ENCODE measurements around the gene TNS1.
A peak's percentile ranks its signal among the peaks of the same experiment; 100 is the strongest.

The TNS1 gene

DNA sequence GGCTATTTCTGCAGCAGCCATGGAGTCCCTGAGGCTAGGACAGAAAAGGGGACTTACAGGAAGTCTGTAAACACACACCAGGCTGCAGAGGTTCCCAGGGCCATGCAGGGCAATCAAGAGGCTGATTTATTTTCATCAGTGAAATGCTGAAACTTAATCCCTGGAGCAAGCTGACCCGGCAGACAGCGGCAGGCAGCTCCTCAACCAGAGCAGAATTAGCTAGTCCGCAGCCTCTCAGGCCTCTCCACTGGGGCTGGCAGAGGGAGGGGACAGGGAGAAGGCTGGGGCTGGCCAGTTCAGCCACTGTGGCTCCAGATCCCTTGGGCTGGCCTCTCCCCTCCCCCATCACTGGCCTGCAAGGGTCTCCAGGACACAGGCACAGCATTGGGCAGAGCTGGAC lies 136.3 kb downstream of the TNS1 start:
- Mint-ChIP-seq H3K9me3 (no peaks in the 10 kb centered on the region), H3K36me3 (no peaks in the 10 kb centered on the region), H3K27ac (peak overlapping the region; percentile 53), H3K4me1 (peaks cover 54% of the 10 kb centered on the region), H3K4me3 (no peak overlapping the region), H3K27me3 (peaks cover 4% of the 10 kb centered on the region)
- no peak for ATAC-seq

DNA sequence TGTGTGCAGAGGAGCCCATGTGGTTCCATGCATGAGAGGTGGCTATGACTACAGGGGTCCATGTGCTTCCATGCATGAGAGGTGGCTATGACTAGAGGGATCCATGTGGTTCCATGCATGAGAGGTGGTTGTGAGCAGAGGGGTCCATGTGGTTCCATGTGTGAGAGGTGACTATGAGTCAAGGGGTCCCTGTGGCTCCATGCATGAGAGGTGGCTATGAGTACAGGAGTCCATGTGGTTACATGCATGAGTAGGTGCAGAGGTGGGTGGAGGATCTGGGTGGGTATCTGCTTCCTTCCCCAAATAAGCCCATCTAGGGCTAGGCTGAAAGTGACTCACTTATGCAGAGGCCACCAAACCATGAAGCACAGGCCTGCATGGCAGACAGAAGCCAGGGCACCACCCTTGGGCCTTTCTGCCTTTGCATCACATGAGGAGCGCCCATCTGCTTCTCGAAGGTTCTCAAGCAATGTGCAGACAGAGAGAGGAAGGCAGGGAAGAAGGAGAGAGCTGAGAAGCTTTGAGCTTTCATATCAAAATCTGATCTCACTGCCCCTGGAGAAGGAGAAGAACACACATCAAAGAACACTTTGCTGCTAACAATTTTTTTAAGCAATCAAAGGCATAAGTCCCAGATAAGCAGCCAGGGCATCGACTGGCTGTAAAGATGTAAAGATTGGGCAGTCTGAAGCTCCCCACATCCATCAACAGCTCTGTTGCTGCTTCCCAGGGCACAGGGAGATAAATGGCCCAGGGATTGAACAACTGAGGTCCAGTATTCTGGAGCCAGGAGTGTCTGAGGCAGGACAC lies 137.6 kb downstream of the TNS1 start:
- H3K27ac Mint-ChIP-seq = peak overlapping the region; percentile 53
- no peaks in the 10 kb centered on the region for H3K27me3 Mint-ChIP-seq
- H3K4me1 Mint-ChIP-seq = peaks cover 54% of the 10 kb centered on the region
- no peaks in the 10 kb centered on the region for H3K36me3 Mint-ChIP-seq
- no peaks in the 10 kb centered on the region for H3K9me3 Mint-ChIP-seq
- no peak overlapping the region for H3K4me3 Mint-ChIP-seq
- ATAC-seq = peak; percentile 96

DNA sequence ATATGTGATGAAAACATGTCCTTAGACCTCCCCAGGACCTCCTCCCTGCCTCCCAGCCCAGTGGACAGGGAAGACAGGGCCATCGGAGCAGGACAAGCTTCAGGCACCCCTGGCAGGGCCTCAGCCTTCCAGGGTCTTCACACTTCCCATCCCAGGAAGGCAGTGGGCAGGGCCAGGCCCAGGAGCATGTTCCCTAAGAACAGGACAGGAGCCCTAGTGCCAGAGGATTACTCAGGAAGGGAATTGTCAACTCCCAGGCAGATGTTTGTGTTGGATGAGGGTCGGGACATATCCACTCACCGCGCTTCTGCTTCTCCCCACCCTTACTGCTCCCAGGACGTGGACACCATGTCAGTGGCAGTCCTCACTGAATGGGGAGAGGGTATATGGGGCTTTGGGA lies 138.9 kb downstream of the TNS1 start:
- Mint-ChIP-seq H3K9me3 (no peaks in the 10 kb centered on the region), H3K4me3 (no peak overlapping the region)

DNA sequence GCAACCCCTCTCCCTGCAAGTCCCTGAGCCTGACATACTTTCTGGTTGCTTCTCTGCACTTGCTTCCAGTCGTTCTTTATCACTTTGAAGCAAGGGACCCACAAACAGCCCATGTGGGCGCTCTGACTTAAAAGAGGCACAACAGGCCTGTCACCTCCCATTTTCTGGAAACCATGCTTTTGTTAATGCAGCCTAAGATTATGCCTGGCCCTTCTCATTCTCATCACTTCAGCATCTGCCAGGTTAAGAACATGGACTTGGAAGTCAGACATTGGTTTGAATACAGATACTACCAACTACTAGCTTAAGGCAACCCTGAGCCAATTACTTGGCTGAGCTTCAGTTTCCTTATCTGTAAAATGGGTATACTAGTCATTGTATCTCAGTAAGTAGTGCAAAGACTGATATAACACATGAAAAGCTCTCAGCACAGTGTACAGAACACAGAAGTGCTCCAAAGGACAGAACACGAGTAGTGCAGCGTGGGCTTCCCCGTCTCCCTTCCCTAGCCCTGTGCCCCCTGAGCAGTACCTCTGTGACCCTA lies 141.4 kb downstream of the TNS1 start:
- no peak for ATAC-seq
- H3K4me1 Mint-ChIP-seq = peaks cover 39% of the 10 kb centered on the region

More for the DNA sequence above, 138.9 kb downstream of the TNS1 start:
- Mint-ChIP-seq H3K4me1 (peaks cover 52% of the 10 kb centered on the region), H3K27ac (peak overlapping the region; percentile 36), H3K27me3 (no peaks in the 10 kb centered on the region), H3K36me3 (no peaks in the 10 kb centered on the region)
- ATAC-seq = no peak

DNA sequence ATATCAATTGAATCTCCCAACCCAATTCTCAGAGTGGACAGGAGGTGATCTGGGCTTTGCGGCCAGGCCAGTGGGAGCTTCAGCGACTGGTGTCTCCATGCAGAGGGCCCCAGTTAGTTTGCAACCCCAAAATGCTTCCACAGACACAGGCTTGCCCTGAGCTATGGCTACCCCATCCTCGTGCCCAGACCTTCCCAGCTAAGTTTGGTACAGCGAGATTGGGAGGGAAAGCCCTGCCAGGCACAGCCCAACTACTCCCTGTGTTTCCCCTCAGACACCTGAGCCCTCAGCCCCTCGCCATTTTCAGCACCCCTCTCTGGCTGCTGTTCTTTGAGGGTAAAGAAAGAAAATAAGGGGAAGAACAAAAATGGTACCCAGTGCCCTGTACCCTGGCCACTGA lies 142.9 kb downstream of the TNS1 start:
- Mint-ChIP-seq H3K36me3 (no peaks in the 10 kb centered on the region), H3K4me1 (peaks cover 24% of the 10 kb centered on the region), H3K4me3 (no peak overlapping the region), H3K27ac (no peak overlapping the region), H3K9me3 (no peaks in the 10 kb centered on the region), H3K27me3 (no peaks in the 10 kb centered on the region)
- no peak for ATAC-seq

More for the DNA sequence above, 141.4 kb downstream of the TNS1 start:
- H3K27ac Mint-ChIP-seq = no peak overlapping the region
- H3K36me3 Mint-ChIP-seq = no peaks in the 10 kb centered on the region
- H3K9me3 Mint-ChIP-seq = no peaks in the 10 kb centered on the region
- H3K4me3 Mint-ChIP-seq = no peak overlapping the region
- no peaks in the 10 kb centered on the region for H3K27me3 Mint-ChIP-seq

DNA sequence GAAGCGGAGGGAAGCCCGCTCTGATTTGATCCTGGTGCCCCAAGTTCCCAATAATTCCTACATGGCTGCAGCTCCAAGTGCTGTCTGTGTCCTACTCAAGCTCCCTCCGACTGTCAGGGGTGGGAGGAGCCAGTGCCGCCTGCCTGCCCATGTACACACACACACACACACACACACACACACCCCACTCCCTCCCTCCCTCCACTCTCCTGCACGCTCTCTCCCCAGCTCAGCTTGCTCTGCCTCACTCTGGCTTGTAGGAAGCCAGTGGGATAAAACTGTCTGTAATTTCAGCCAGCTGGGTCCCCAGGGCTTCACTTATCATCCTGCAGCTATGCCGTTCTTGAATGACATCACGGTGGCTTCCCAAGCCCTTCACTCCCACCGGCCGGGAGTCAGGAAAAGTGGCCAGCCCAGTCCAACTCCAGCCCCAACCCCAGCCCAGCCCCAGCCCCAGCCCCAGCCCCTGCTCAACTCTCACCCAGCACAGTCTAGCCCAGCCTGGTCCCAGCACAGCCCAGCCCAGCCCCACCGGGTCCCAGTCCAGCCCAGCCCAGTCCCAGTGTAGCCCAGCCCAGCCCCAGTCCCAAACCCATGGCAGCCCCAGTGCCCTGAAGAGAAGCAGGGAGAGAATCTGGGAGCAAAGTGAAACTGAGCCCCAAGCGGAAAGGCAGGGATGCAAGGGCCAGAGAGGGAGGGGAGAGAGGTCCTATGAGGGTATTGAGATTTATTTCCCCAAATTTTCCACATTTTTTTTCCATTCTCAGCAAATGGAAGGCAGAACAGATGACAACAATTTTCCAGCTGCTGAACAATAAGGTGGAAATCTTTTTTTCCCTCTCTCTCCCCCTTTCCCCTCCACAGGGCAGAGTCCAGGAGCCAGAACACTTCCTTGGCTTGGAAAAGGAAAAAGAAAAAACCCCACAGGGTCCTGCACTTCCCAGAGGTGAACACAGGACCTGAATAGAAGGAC lies 144.0 kb downstream of the TNS1 start:
- Mint-ChIP-seq H3K36me3 (no peaks in the 10 kb centered on the region), H3K4me3 (no peak overlapping the region)
- peak; percentile 37 for ATAC-seq

DNA sequence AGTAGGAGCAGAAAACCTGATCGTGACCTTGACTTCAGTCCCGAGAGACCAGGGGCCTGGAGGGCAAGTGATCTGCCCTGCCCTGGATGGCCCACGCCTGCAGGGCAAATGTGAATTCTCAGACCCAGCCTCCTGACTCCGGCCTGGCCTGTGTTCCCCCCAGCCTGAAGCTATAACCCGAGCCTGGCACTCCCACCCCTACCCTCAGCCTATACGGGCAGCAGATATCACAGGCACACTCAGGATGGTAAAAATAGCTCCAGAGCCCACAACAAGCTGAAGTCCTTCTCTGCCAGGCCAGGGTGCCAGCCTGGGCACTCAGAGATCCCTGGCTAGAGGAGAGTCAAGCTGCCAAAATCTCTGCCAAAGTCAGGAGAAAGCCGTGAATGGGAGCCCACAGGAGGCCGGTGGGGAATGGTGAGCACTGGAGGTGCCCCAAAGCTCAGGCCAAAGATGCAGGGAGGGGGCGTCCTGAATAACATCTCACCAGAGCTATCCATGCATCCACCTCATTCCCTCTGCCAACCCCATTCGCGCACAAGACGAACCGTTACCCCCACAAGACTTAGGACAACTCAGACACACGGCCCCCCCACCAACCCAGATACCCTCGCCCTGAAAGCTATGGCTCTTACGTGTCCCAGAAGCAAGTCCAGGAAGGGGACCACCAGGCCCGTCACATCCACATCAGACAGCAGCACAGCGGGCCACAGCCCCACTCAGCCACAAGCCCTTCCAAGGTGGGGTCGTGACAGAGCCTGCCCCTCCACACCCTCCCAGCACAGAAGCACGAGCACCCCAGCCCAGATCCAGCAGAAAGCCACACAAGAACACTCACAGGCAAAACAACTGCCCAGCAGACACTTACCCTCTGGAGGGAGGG lies 144.9 kb downstream of the TNS1 start:
- ATAC-seq = no peak
- Mint-ChIP-seq H3K27ac (no peak overlapping the region), H3K9me3 (no peaks in the 10 kb centered on the region), H3K36me3 (no peaks in the 10 kb centered on the region), H3K27me3 (no peaks in the 10 kb centered on the region), H3K4me1 (peaks cover 4% of the 10 kb centered on the region), H3K4me3 (no peak overlapping the region)

More for the DNA sequence above, 144.0 kb downstream of the TNS1 start:
- Mint-ChIP-seq H3K4me1 (peaks cover 13% of the 10 kb centered on the region), H3K27ac (no peak overlapping the region), H3K27me3 (no peaks in the 10 kb centered on the region), H3K9me3 (no peaks in the 10 kb centered on the region)

DNA sequence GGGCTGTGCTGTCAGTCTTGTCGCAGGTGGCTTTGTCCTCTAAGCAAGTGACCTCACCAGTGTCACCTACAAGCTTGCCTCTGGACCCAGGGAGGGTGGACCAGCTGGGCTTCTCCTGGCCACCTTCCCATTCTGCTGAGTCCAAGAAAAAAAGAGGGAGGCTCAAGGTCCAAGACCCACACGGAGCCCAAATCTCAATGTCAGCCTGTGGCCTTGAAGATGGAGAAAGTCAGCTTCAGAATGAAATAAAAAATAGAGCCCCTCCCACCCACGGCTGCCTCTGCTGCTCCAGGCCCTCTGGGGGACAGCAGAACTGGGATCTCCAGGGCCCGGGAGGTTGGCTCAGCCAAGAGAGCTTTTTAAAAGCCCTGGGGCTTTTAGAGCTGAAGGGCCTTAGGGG lies 145.9 kb downstream of the TNS1 start:
- no peak for ATAC-seq
- no peaks in the 10 kb centered on the region for H3K4me1 Mint-ChIP-seq
- H3K9me3 Mint-ChIP-seq = no peaks in the 10 kb centered on the region
- H3K4me3 Mint-ChIP-seq = no peak overlapping the region
- no peaks in the 10 kb centered on the region for H3K36me3 Mint-ChIP-seq
- H3K27ac Mint-ChIP-seq = no peak overlapping the region
- no peaks in the 10 kb centered on the region for H3K27me3 Mint-ChIP-seq

DNA sequence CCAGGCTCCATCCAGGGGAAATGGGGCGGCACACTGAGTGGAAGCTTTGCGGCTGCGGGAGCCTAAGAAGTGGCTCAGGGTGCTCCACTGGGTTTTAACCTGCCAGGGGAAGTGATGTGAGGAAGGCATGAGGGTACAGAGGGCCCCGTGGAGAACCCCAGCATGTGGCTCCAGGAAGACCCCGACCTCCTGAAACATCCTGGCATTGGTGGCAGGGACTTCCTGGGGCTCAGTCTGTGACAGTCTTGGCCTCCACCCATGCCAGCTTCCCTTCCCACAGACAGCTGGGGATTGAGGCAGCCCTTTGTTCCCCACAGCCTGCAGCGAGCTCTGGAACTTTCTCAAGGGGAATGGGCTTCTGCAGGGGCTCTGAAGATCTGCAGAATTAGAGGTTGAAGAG lies 146.6 kb downstream of the TNS1 start:
- Mint-ChIP-seq H3K27ac (no peak overlapping the region), H3K9me3 (no peaks in the 10 kb centered on the region), H3K27me3 (no peaks in the 10 kb centered on the region), H3K4me1 (peaks cover 5% of the 10 kb centered on the region), H3K36me3 (no peaks in the 10 kb centered on the region), H3K4me3 (no peak overlapping the region)
- ATAC-seq = no peak

DNA sequence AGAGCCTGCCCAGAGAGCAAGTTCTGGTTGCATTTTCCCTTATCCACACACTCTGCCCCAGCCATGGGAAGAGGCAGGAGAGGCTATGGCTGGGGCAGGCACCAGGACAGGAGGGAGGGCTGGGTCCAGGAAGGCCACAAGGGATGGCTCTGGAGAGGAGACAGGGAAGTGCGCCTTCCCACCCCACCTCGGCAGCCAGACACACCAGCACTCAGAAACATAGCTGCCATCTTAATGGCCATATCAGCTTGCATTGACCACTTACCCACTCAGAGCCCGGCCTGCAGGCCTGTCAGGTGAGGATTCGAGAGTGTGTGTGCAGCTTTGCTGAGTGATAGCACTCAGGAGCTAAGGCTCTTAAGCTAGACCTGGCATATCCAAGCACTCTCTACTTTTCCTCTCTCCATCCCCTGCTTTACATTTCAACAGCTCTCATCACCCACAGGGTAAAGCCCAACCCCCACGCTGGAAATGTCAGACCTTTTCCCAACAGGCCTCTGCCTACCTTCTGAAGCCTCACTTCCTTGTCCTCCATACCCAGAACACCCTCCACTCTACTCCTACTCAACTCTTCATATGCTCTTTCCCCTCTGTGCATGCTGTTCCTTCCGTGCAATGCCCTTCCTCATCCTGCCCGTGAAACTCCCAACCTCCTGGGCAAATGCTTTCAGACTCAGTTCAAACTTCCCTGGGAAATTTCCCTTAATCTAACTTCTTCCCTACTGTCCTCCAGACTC lies 147.9 kb downstream of the TNS1 start:
- Mint-ChIP-seq H3K36me3 (no peaks in the 10 kb centered on the region), H3K4me1 (peaks cover 9% of the 10 kb centered on the region), H3K27ac (no peak overlapping the region), H3K9me3 (no peaks in the 10 kb centered on the region), H3K27me3 (no peaks in the 10 kb centered on the region), H3K4me3 (no peak overlapping the region)
- ATAC-seq = no peak

DNA sequence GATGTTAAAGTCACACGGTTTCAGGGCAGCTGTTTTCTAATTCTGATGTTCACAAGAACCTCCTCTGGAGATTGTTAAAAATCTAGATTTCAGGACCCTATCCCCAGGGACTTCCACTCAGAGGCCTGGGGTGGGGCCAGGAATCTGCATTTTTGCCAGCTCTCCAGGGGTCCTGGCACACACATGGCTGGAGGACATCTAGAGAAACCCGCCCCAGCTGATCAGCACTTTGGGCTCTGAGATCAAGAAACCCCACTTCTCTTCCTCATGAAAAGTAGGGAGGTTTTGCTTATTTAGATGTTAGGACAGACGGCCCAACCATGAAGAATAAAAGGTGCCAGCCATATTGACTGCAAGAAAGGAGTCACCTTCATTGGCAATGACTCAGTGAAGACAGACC lies 148.8 kb downstream of the TNS1 start:
- Mint-ChIP-seq H3K9me3 (no peaks in the 10 kb centered on the region), H3K4me1 (peaks cover 9% of the 10 kb centered on the region), H3K27ac (no peak overlapping the region), H3K27me3 (no peaks in the 10 kb centered on the region), H3K4me3 (no peak overlapping the region), H3K36me3 (no peaks in the 10 kb centered on the region)
- ATAC-seq = no peak

DNA sequence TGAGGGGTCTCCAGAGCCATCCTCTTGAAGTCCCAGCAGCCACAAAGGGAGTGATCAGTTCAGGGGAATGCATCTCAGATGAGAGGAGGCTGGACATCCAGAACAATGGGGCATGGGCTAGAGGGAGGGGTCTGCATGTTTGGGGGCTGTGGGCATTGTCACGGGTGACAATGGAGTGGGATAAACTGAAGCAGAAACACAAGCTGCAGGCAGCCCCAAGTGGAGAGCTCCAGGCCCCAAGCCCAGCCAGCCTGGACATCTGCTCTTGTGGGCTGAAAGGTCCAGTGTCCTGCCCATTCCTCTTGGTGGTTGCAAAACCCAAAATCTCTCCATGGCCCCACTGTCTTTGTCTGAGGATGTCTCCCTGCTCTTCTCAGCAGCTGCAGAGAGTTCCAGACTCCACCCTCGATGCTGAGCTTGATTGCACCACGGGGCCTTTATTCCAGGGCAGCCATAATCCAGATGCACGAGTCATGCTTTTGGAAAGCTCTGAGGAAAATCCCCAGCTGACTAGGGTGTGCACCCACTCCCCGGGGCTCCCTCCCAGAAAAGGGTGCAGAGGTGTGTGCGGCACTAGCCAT lies 149.4 kb downstream of the TNS1 start:
- Mint-ChIP-seq H3K36me3 (no peaks in the 10 kb centered on the region), H3K4me1 (peaks cover 9% of the 10 kb centered on the region), H3K27ac (no peak overlapping the region), H3K27me3 (no peaks in the 10 kb centered on the region), H3K9me3 (no peaks in the 10 kb centered on the region), H3K4me3 (no peak overlapping the region)
- no peak for ATAC-seq

DNA sequence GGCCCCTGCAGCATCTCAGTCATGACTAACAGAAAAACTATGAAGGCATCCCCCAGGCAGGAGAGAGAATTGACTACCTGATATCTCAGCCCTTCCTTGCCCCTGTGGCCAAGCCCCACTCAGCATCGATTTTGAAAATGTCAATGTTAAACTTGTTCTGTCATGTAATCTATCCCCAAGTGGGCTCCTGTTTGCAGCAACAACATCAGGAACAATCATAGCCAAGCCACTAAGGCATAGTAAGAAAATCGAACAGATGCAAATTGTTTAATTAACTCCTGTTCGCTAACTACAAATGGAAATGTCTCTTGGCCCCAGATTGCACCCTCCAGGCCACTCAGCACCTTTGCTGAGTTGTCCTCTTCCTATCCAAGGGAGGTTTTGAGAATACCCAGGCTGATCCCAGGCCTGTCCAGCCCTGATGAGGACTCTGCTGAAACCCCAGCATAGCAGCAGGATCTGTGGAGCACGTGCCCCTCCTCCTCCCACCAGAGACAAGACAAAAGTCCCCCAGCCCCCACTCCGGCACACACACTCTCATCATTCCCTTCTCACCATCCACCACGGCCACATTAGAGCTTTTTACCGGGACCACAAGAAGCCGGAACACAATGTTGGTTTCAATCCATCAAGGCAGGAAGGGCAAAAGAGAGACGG lies 150.1 kb downstream of the TNS1 start:
- no peaks in the 10 kb centered on the region for H3K36me3 Mint-ChIP-seq
- H3K27me3 Mint-ChIP-seq = peaks cover 2% of the 10 kb centered on the region
- peaks cover 9% of the 10 kb centered on the region for H3K4me1 Mint-ChIP-seq
- no peak overlapping the region for H3K27ac Mint-ChIP-seq
- no peak overlapping the region for H3K4me3 Mint-ChIP-seq
- ATAC-seq = no peak
- H3K9me3 Mint-ChIP-seq = no peaks in the 10 kb centered on the region
